HCT116 (cell line): ENCODE data around the gene OFD1. TPM values are rescaled to one million over a fixed set of nuclear protein-coding genes. Genes with fewer than 3 reads are reported as not detected.

ENCODE experiments used
- ATAC-seq: fragments of 200-7000 bp; cut with Tn5 transposase; 2 replicates; pipeline ENCODE4 v1.9.1; 2020; ENCODE audit warnings: mild to moderate bottlenecking, moderate library complexity
- BruUV-seq: library from RNA; stranded (reverse); fragments of 400-500 nt; replicated peaks from 2 replicates; lab custom pipeline; 2021; lab: Mats Ljungman, UMichigan
- CTCF ChIA-PET: fragments of 300-600 bp; sonication (Branson Sonifier 250); formaldehyde crosslinking; loops from one replicate; lab custom pipeline; 2021; ENCODE audit warnings: antibody characterized with exemption; lab: Charles Lee
- POLR2A ChIA-PET: fragments of 300-600, 350-600 bp; sonication (Branson Sonifier 250); formaldehyde crosslinking; loops from one replicate; lab custom pipeline; 2021; ENCODE audit warnings: antibody characterized with exemption; lab: Charles Lee
- RAD21 ChIA-PET, 2 experiments: fragments of 300-600 bp; sonication (Branson Sonifier 250); formaldehyde crosslinking; loops; one replicate each; lab custom pipeline; 2023; ENCODE audit warnings: low total read pairs in 2 of 2; ENCODE audit not compliant: uncharacterized antibody in 2 of 2, unreplicated experiment in 2 of 2, low non-redundant PET in 1 of 2; lab: Charles Lee
- DNase-seq: peaks from one replicate; pipeline ENCODE4 v3.0.0-alpha.2; 2010; ENCODE audit warnings: low read depth, low spot score
- H2AFZ ChIP-seq: fragments of 200-600 bp; shearing (Covaris generic), sonication (generic); 2 replicates; pipeline ENCODE4 v1.6.1; 2017; ENCODE audit warnings: low read depth, mixed run types, mixed read lengths, antibody characterized with exemption, low read length; ENCODE audit not compliant: poor library complexity, severe bottlenecking
- H3K27ac ChIP-seq: 2 replicates; pipeline ENCODE4 v1.5.1; 2012; ENCODE audit warnings: low read depth, low read length
- H3K27me3 ChIP-seq: fragments of 200-600 bp; sonication (generic); 2 replicates; pipeline ENCODE4 v1.6.1; 2016; ENCODE audit warnings: mixed run types, low read length, mixed read lengths; ENCODE audit not compliant: insufficient read depth
- H3K36me3 ChIP-seq, 2 experiments: fragments of 200-500 bp in 1 of 2; fragments of 200-600 bp in 1 of 2; sonication (Bioruptor generic) in 1 of 2; sonication (generic) in 1 of 2; 2 replicates each; pipeline versions ENCODE4 v1.5.1 to v1.6.1; 2014 to 2016; ENCODE audit warnings: low read length in 2 of 2, inconsistent platforms in 1 of 2, mixed read lengths in 1 of 2, mixed run types in 1 of 2; ENCODE audit not compliant: insufficient read depth in 2 of 2, control insufficient read depth in 1 of 2
- H3K4me1 ChIP-seq, 2 experiments: fragments of 200-600 bp in 1 of 2; sonication (generic) in 1 of 2; 2 replicates each; pipeline versions ENCODE4 v1.5.1 to v1.6.1; 2012 to 2017; ENCODE audit warnings: low read length in 2 of 2, inconsistent platforms in 1 of 2, mild to moderate bottlenecking in 1 of 2, mixed read lengths in 1 of 2, mixed run types in 1 of 2, moderate library complexity in 1 of 2; ENCODE audit not compliant: insufficient read depth in 2 of 2, control insufficient read depth in 1 of 2
- H3K4me2 ChIP-seq: fragments of 200-600 bp; sonication (generic); 2 replicates; pipeline ENCODE4 v1.6.1; 2017; ENCODE audit warnings: mixed run types, low read length, mixed read lengths
- H3K4me3 ChIP-seq, 2 experiments: fragments of 200-600 bp in 1 of 2; sonication (generic) in 1 of 2; replicated peaks in 1 of 2; 2 replicates each; pipeline ENCODE4 v1.5.1; 2011 to 2016; ENCODE audit warnings: low read length in 2 of 2, control low read depth in 1 of 2, low read depth in 1 of 2, mild to moderate bottlenecking in 1 of 2, mixed read lengths in 1 of 2, mixed run types in 1 of 2
- H3K79me2 ChIP-seq: fragments of 200-600 bp; sonication (generic); 2 replicates; pipeline ENCODE4 v1.6.1; 2017; ENCODE audit warnings: mild to moderate bottlenecking, mixed run types, low read length, moderate library complexity, mixed read lengths; ENCODE audit not compliant: insufficient read depth
- H3K9ac ChIP-seq: fragments of 200-600 bp; sonication (generic); 2 replicates; pipeline ENCODE4 v1.6.1; 2016; ENCODE audit warnings: low read length, mixed read lengths
- H3K9me2 ChIP-seq: fragments of 200-600 bp; sonication (generic), shearing (Covaris generic); 2 replicates; pipeline ENCODE4 v1.6.1; 2017; ENCODE audit warnings: mixed run types, mild to moderate bottlenecking, moderate library complexity; ENCODE audit not compliant: insufficient read depth
- H3K9me3 ChIP-seq, 2 experiments: fragments of 200-500 bp in 1 of 2; fragments of 200-600 bp in 1 of 2; sonication (Bioruptor generic) in 1 of 2; sonication (generic) in 1 of 2; 2 replicates each; pipeline ENCODE4 v1.6.1; 2014 to 2017; ENCODE audit warnings: low read length in 2 of 2, mixed read lengths in 2 of 2, inconsistent platforms in 1 of 2, low read depth in 1 of 2, mild to moderate bottlenecking in 1 of 2, mixed run types in 1 of 2, moderate library complexity in 1 of 2; ENCODE audit not compliant: control insufficient read depth in 1 of 2, insufficient read depth in 1 of 2
- H4K20me1 ChIP-seq: fragments of 200-600 bp; sonication (generic), shearing (Covaris generic); 2 replicates; pipeline ENCODE4 v1.6.1; 2017; ENCODE audit warnings: mixed run types, mild to moderate bottlenecking, moderate library complexity; ENCODE audit not compliant: insufficient read depth
- CEBPB ChIP-seq: IDR thresholded peaks from 2 replicates; pipeline ENCODE4 v1.6.1; 2012; ENCODE audit warnings: low read depth
- EGR1 ChIP-seq: IDR thresholded peaks from 2 replicates; pipeline ENCODE4 v1.6.1; 2012; ENCODE audit warnings: low read depth
- EZH2 ChIP-seq: fragments of 200-600 bp; sonication (generic); IDR thresholded peaks from 2 replicates; pipeline ENCODE4 v1.6.1; 2017; ENCODE audit warnings: antibody characterized with exemption, mixed run types
- POLR2A ChIP-seq: IDR thresholded peaks from 2 replicates; pipeline ENCODE4 v1.7.0; 2011; ENCODE audit warnings: borderline replicate concordance; ENCODE audit not compliant: insufficient read depth, insufficient read length; ENCODE audit errors: extremely low read depth
- RAD21 ChIP-seq: IDR thresholded peaks from 2 replicates; pipeline ENCODE4 v1.6.1; 2012; ENCODE audit warnings: low read depth, mild to moderate bottlenecking
- YY1 ChIP-seq: IDR thresholded peaks from 2 replicates; pipeline ENCODE4 v1.6.1; 2011; ENCODE audit warnings: low read length, low read depth, moderate library complexity, mild to moderate bottlenecking; ENCODE audit not compliant: insufficient replicate concordance; ENCODE audit errors: extremely low read depth
- ZFX ChIP-seq: fragments of 450-650 bp; IDR thresholded peaks from 2 replicates; pipeline ENCODE4 v1.6.1; 2017
- intact Hi-C: fragments of 100-400 bp; cut with micrococcal nuclease; formaldehyde crosslinking; loops from 2 replicates; pipeline ENCODE4 v1.10.0; 2022
- total RNA-seq: library from RNA; stranded (reverse); gene quantifications from one replicate; pipeline ENCODE4 v1.2.1, GENCODE V29; 2021; ENCODE audit not compliant: unreplicated experiment
- TF ChIP-seq, protein P1 (sequence below): IDR thresholded peaks from 2 replicates; pipeline ENCODE4 v1.6.1; 2012; ENCODE audit warnings: low read depth

Gene OFD1
- total RNA-seq, 1 experiment from 2014 or later: 18.0 TPM

DNA sequence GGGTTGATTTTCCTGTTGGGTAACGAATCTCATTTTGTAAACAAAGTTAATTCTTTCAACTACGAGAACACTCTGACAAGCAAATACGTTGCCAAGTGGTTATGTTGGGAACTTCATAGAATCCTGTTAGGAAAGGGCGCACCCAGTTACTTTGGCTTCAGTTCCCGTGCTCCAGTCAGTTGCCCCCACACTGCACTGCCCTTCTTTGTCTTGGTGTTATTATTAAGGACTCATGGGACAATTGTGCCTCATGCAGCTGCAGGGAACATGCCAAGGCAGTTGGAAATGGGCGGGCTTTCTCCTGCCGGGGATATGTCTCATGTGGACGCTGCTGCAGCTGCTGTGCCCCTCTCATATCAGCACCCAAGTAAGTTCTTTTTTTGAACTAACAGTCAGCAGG lies 28.9 kb downstream of the OFD1 start:
- Histone ChIP-seq H4K20me1 (no peaks in the 10 kb centered on the region), H3K79me2 (no peaks in the 10 kb centered on the region), H3K9ac (no peak overlapping the region), H2AFZ (no peak overlapping the region), H3K4me2 (no peak overlapping the region), H3K4me1 (no peaks in the 10 kb centered on the region), H3K36me3 (peaks cover 7% of the 10 kb centered on the region in 2 experiments; a peak in 2 of 4 replicates), H3K27me3 (no peaks in the 10 kb centered on the region), H3K9me2 (no peaks in the 10 kb centered on the region), H3K4me3 (no peak overlapping the region), H3K27ac (no peak overlapping the region), H3K9me3 (no peaks in the 10 kb centered on the region)
- intact Hi-C loops: no loop called here
- CTCF ChIA-PET: no interaction called here
- no peak for DNase-seq
- BruUV-seq: no TSS peak
- ATAC-seq: no peak
- RAD21 ChIA-PET: no interaction called here
- TF ChIP-seq EZH2 (no peak), YY1 (no peak), RAD21 (no peak), POLR2A (no peak), EGR1 (no peak), CEBPB (no peak), ZFX (no peak)
- TF ChIP-seq, protein P1, sequence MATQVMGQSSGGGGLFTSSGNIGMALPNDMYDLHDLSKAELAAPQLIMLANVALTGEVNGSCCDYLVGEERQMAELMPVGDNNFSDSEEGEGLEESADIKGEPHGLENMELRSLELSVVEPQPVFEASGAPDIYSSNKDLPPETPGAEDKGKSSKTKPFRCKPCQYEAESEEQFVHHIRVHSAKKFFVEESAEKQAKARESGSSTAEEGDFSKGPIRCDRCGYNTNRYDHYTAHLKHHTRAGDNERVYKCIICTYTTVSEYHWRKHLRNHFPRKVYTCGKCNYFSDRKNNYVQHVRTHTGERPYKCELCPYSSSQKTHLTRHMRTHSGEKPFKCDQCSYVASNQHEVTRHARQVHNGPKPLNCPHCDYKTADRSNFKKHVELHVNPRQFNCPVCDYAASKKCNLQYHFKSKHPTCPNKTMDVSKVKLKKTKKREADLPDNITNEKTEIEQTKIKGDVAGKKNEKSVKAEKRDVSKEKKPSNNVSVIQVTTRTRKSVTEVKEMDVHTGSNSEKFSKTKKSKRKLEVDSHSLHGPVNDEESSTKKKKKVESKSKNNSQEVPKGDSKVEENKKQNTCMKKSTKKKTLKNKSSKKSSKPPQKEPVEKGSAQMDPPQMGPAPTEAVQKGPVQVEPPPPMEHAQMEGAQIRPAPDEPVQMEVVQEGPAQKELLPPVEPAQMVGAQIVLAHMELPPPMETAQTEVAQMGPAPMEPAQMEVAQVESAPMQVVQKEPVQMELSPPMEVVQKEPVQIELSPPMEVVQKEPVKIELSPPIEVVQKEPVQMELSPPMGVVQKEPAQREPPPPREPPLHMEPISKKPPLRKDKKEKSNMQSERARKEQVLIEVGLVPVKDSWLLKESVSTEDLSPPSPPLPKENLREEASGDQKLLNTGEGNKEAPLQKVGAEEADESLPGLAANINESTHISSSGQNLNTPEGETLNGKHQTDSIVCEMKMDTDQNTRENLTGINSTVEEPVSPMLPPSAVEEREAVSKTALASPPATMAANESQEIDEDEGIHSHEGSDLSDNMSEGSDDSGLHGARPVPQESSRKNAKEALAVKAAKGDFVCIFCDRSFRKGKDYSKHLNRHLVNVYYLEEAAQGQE: no peak
- POLR2A ChIA-PET: no interaction called here
